Loucy (cell line): Measurements from ENCODE around the gene GOLGA6D.
"Not testable (repeated sequence)": the region's sequence is repeated elsewhere in the genome, so short reads cannot be mapped to it uniquely, and the experiment has no call there.

ENCODE experiments used
- CTCF ChIP-seq: fragments of 200-600 bp; sonication (generic); conservative IDR thresholded peaks from 2 replicates; pipeline ENCODE4 v1.5.1; 2014; ENCODE audit warnings: mild to moderate bottlenecking, antibody characterized with exemption, low read length
- EZH2phosphoT487 ChIP-seq: fragments of 200-600 bp; IDR thresholded peaks from 2 replicates; pipeline ENCODE4 v1.6.1; 2018; ENCODE audit warnings: antibody characterized with exemption, mild to moderate bottlenecking, moderate library complexity, borderline replicate concordance

GRCh38 chr15:75332093-75332492 lies 49.5 kb downstream of the GOLGA6D start:
- TF ChIP-seq CTCF, EZH2phosphoT487: not testable (repeated sequence)
